ENCODE measurements around the gene HOXD11.

- TF ChIP-seq CTCF (IDR thresholded peaks at IDR 0.05) = no peak
- TF ChIP-seq POLR2A (IDR thresholded peaks at IDR 0.05) = no peak
These were observed at the start of gene HOXD11 for GRCh38 chr2:176106581-176107539.

Data from upper lobe of left lung (tissue), 4 donors.